H1 (cell line): Measurements from ENCODE around the gene YOD1. TPM values are rescaled to one million over a fixed set of nuclear protein-coding genes. Genes with fewer than 3 reads are reported as not detected.

Experiments used
- BRCA1 ChIP-seq: IDR thresholded peaks from 2 replicates; pipeline ENCODE4 v1.6.1; 2012; ENCODE audit warnings: low read depth, low read length, improper control_type of control experiment
- CBX5 ChIP-seq: fragments of 300-800, 300-1000 bp; sonication (generic); IDR thresholded peaks from 2 replicates; pipeline ENCODE4 v1.7.1; 2016; ENCODE audit warnings: antibody characterized with exemption, low read length, low read depth
- FOSL1 ChIP-seq: IDR thresholded peaks from 2 replicates; pipeline ENCODE4 v1.6.1; 2011; ENCODE audit warnings: mild to moderate bottlenecking, low read depth, low read length, moderate library complexity; ENCODE audit not compliant: insufficient read depth
- HDAC6 ChIP-seq: IDR thresholded peaks from one replicate; pipeline ENCODE4 v1.7.1; 2012; ENCODE audit warnings: low read depth, mild to moderate bottlenecking, inconsistent platforms, low read length, moderate library complexity
- TCF12 ChIP-seq: IDR thresholded peaks from 2 replicates; pipeline ENCODE4 v1.6.1; 2011; ENCODE audit warnings: low read depth, mild to moderate bottlenecking, low read length
- polyA plus RNA-seq, 7 experiments: library from polyadenylated mRNA; depleted of rRNA in 3 of 7; stranded (reverse) in 5 of 7; unstranded in 2 of 7; fragments of >200 nt in 5 of 7; fragments of 200-250 nt in 2 of 7; gene quantifications; 1 replicate in 5 of 7; 2 replicates in 1 of 7; 4 replicates in 1 of 7; pipeline versions ENCODE4 v1.2.1 to v1.2.3, GENCODE V29; 2011 to 2013; ENCODE audit warnings: missing spikeins in 2 of 7, mixed read lengths in 2 of 7
- total RNA-seq: library from RNA; stranded (reverse); fragmentation: NEBNext Ultra II Directional; extraction: Animal tissue kit (Norgen Biotek cat#: 25700); gene quantifications from 2 replicates; pipeline ENCODE4 v1.2.1, GENCODE V29; 2021

The YOD1 gene
- total and polyA plus RNA-seq, 2 of the 8 experiments (the other 6 are each of a cell fraction or from before 2014, with no cell fraction given): 1.9 to 11.8 TPM

DNA sequence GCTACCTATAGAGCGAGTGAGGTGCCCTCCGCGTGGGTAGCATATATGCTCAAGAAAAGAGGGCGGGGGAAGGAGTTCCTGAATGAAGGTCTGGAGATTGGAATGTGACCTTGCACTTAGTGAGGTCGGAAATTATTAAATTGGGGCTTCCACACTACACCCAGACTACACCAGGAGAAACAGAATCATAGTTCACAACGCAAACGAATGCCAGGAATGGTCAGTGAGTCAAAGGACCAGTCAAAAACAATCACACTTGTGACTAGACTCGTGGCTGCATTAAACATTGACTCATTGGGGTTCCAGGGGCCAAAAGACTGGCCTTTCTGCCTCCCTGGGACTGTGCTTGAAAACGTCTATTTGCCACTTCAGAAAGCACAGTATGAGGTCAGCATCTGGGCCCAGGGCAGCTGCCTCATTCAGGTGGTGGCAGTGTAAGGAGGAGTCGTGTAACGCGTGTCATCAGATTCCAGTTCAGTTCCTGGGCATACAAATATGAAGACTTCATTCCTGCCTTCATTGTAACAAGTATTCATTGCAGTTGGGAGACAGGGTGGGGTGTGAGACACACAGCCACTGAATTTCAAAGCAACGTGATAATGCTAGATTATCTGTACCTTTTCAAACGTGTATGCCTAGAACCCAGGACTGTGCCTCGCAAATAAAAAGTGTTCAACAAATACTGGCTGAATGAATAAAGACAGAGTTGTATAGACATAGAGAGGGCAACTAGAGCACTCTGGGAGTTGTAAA, at the start of gene YOD1 (continued):
- TF ChIP-seq FOSL1: no peak
- TF ChIP-seq HDAC6: no peak
- TF ChIP-seq BRCA1: no peak
- TF ChIP-seq TCF12: no peak
- TF ChIP-seq CBX5: no peak
